Aorta (tissue), 5 donors: Measurements from ENCODE around the gene SDHAF4. TPM values are rescaled to one million over a fixed set of nuclear protein-coding genes. Genes with fewer than 3 reads are reported as not detected.

ENCODE experiments used
- ATAC-seq: fragments of 200-7000 bp; cut with Tn5 transposase; one replicate; pipeline ENCODE4 v1.9.1; 2022; ENCODE audit warnings: moderate library complexity; ENCODE audit not compliant: low FRiP score
- DNase-seq, 2 donors: peaks; one replicate each; pipeline ENCODE4 v3.0.0-alpha.2; 2020
- H3K27ac ChIP-seq, 2 donors: one replicate each; pipeline ENCODE4 v1.5.1; 2013; ENCODE audit warnings: low read length in 2 of 2, mild to moderate bottlenecking in 2 of 2, moderate library complexity in 2 of 2, control low read depth in 1 of 2, inconsistent platforms in 1 of 2, low read depth in 1 of 2
- H3K27me3 ChIP-seq, 2 donors: one replicate each; pipeline ENCODE4 v1.6.1; 2013; ENCODE audit warnings: control low read depth in 1 of 2, low read length in 1 of 2, mild to moderate bottlenecking in 1 of 2, moderate library complexity in 1 of 2; ENCODE audit not compliant: insufficient read depth in 2 of 2, control insufficient read depth in 1 of 2
- H3K36me3 ChIP-seq, 2 donors: one replicate each; pipeline ENCODE4 v1.6.1; 2013; ENCODE audit warnings: control low read depth in 1 of 2, low read length in 1 of 2, mild to moderate bottlenecking in 1 of 2; ENCODE audit not compliant: insufficient read depth in 2 of 2, control insufficient read depth in 1 of 2
- H3K4me1 ChIP-seq, 2 donors: one replicate each; pipeline ENCODE4 v1.6.1; 2013; ENCODE audit warnings: low read length in 2 of 2, control low read depth in 1 of 2, mild to moderate bottlenecking in 1 of 2, moderate library complexity in 1 of 2; ENCODE audit not compliant: insufficient read depth in 2 of 2, control insufficient read depth in 1 of 2
- H3K4me3 ChIP-seq, 2 donors: one replicate each; pipeline ENCODE4 v1.5.1; 2013; ENCODE audit warnings: low read length in 2 of 2, control low read depth in 1 of 2, mild to moderate bottlenecking in 1 of 2
- H3K9me3 ChIP-seq: one replicate; pipeline ENCODE4 v1.6.1; 2013; ENCODE audit warnings: mild to moderate bottlenecking, low read length; ENCODE audit not compliant: control insufficient read depth
- WGBS, 2 donors: extraction: QIAGEN DNeasy Blood & Tissue Kit; methylation state at CpG; one replicate each; pipeline ENCODE4 v1.1.7; 2013; 5-methylcytosine and 5-hydroxymethylcytosine counted together
- intact Hi-C, 2 donors: fragments of 100-400 bp; cut with DNase I; formaldehyde crosslinking; loops; one replicate each; pipeline versions ENCODE4 v1.14.2 to v1.15.0; 2022
- polyA plus RNA-seq, 2 donors: library from polyadenylated mRNA; stranded (reverse); fragments of 200-250 nt; gene quantifications; one replicate each; pipeline ENCODE4 v1.2.3, GENCODE V29; 2013
- total RNA-seq, 2 donors: library from RNA; stranded (reverse); fragmentation: NEBNext Ultra II Directional; extraction: Animal tissue kit (Norgen Biotek cat#: 25700); gene quantifications; one replicate each; pipeline ENCODE4 v1.2.1, GENCODE V29; 2021
- donor health status: healthy with polysubstance abuse.
- donor health status: Bipolar disorder and iron deficiency.
- donor health status: DM: no; HTN: no; CAD: no.
- donor health status: DM: no; HTN: no; CAD: no.
- donor health status: DM: yes; HTN: yes; CAD: no.

The SDHAF4 gene
- total and polyA plus RNA-seq, 4 donors, result 6.3 to 7.9 (median 6.7) TPM

DNA sequence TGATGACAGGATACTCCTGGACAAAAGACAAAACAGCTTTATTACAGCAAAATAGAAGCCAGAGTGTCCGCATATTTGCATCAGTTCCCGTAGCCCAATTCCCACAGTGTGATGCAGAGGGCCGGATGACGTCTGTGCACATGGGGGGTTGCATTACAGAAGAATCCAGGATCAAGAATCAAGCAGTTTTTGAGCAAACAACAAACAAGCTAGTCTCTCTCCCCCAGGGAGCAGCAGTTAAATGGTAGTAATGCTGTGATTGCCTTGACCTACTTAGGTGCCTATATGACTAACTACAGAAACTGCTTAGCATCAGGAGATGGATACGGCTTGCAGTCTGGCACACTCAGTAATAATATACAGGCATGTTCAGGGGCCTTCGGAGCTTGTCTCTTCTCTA, 3.2 kb upstream of the SDHAF4 start:
- Histone ChIP-seq H3K36me3 (no peaks in the 10 kb centered on the region), H3K9me3 (no peaks in the 10 kb centered on the region), H3K4me1 (no peaks in the 10 kb centered on the region), H3K4me3 (no peak overlapping the region), H3K27ac (no peak overlapping the region), H3K27me3 (no peaks in the 10 kb centered on the region)
- 47 to 57% methylated on average over 6 of the region's 6 CpGs for WGBS, 2 donors
- DNase-seq, result no peak
- ATAC-seq, result no peak
- intact Hi-C loops, result loop anchor here in 1 of 2 donors (10.0 kb wide), 1 partner anchor 149 kb away; the partner anchor contains the start of gene FAM135A

DNA sequence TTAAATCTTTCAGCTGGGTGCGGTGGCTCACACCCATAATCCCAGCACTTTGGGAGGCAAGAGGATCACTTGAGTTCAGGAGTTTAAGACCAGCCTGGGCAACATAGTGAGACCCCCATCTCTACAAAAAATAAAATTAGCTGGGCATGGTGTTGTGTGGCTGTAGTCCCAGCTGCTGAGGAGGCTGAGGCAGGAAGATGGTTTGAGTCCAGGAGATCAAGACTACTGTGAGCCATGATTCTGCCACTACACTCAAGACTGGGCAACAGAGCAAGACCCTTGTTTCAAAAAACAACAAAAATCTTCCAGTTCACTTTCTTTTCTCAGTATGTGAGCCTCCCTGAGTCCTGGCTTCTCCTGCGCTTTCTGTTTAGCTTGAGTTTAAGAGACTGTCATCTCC, 7.9 kb downstream of the SDHAF4 start:
- Histone ChIP-seq H3K9me3 (no peaks in the 10 kb centered on the region), H3K4me3 (no peak overlapping the region), H3K36me3 (no peaks in the 10 kb centered on the region), H3K27me3 (no peaks in the 10 kb centered on the region), H3K4me1 (no peaks in the 10 kb centered on the region), H3K27ac (no peak overlapping the region)
- intact Hi-C loops, result no loop called here
- DNase-seq, result no peak
- WGBS, 2 donors, result 96% methylated on average over 2 of the region's 2 CpGs
- no peak for ATAC-seq

DNA sequence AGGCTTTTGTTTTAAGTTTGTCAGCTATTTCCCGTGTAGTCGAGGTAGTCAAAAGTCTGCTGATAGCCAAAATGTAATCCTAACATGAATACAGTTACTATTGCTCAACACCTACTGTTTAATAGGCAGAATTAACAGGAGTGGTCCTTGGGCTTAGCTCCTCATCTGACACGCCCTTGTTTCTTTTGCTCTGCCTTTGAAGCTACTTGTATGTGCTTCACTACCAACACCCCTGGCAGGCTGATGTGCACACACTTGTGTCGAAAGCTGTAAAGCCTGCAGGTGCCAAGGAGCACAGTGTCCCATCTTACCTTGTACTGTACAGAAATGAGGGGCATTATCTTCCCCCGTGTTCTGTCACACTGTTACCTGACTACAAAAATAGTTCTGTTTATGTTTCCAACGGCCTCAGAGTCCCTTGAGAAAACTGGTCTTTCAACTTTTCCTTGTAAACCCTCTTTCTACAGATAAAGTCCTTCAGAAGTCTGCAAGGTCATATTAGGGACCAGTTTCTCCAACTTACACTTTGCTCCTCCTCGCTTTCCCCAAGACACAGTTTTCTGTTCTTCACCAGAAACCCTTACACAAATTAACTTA, 9.3 kb downstream of the SDHAF4 start:
- no peak overlapping the region for H3K4me3 ChIP-seq
- H3K4me1 ChIP-seq, result no peaks in the 10 kb centered on the region
- DNase-seq (no peak), ATAC-seq (no peak)
- peaks cover 0 to 2% of the 10 kb centered on the region in 2 donors for H3K36me3 ChIP-seq
- no peak overlapping the region for H3K27ac ChIP-seq
- H3K9me3 ChIP-seq, result no peaks in the 10 kb centered on the region
- H3K27me3 ChIP-seq, result no peaks in the 10 kb centered on the region
- WGBS, 2 donors, result 65% methylated on average over 7 of the region's 7 CpGs
- intact Hi-C loops, result no loop called here

DNA sequence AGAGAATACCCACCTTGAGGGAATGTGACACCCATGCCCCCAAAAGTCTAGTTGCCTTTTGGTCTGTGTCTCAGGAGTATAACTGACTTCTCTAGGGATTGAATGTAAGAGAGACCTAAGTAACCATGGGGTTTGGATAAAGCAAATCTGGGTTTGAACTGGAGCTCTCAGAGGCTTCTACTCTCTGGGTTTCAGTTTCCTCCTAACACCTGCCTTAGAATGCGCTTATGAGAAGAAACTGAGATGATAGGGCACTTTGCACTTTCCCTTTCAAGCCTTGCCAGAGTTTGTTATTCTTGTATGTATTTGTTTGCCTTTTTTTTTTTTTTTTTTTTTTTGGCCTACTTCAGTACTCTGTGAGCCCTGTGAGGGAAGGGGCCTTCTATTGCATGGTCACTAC, 19.4 kb downstream of the SDHAF4 start:
- peaks cover 0 to 6% of the 10 kb centered on the region in 2 donors for H3K36me3 ChIP-seq
- DNase-seq (no peak), ATAC-seq (no peak)
- H3K9me3 ChIP-seq, result no peaks in the 10 kb centered on the region
- peaks cover 0 to 1% of the 10 kb centered on the region in 2 donors for H3K4me1 ChIP-seq
- no peaks in the 10 kb centered on the region for H3K27me3 ChIP-seq
- H3K4me3 ChIP-seq, result no peak overlapping the region
- WGBS, 2 donors, result 94 to 98% methylated on average over 1 of the region's 1 CpG
- H3K27ac ChIP-seq, result no peak overlapping the region
- intact Hi-C loops, result no loop called here

DNA sequence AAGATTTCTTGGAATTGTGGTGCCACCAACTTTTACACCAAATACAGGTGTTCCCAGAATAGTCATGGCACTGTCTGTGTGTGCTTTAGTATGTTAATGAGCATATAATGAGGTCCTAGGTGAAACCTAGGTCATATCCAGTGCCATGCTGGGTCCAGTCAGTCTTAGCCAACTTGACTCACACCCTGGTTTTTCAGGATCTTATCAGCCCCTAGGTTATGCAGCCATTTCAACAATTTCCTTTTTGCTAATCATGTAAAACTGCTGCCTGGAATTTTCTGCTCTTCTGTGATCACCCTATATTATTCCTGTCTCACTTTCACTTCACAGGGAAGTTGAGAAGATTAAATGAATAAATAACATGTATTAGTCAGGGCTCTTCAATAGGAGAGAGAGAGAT, 23.7 kb downstream of the SDHAF4 start:
- Histone ChIP-seq H3K4me1 (peaks cover 0 to 1% of the 10 kb centered on the region in 2 donors), H3K4me3 (no peak overlapping the region), H3K36me3 (peaks cover 0 to 2% of the 10 kb centered on the region in 2 donors), H3K9me3 (no peaks in the 10 kb centered on the region), H3K27ac (no peak overlapping the region), H3K27me3 (no peaks in the 10 kb centered on the region)
- DNase-seq (no peak), ATAC-seq (no peak)
- intact Hi-C loops, result no loop called here

DNA sequence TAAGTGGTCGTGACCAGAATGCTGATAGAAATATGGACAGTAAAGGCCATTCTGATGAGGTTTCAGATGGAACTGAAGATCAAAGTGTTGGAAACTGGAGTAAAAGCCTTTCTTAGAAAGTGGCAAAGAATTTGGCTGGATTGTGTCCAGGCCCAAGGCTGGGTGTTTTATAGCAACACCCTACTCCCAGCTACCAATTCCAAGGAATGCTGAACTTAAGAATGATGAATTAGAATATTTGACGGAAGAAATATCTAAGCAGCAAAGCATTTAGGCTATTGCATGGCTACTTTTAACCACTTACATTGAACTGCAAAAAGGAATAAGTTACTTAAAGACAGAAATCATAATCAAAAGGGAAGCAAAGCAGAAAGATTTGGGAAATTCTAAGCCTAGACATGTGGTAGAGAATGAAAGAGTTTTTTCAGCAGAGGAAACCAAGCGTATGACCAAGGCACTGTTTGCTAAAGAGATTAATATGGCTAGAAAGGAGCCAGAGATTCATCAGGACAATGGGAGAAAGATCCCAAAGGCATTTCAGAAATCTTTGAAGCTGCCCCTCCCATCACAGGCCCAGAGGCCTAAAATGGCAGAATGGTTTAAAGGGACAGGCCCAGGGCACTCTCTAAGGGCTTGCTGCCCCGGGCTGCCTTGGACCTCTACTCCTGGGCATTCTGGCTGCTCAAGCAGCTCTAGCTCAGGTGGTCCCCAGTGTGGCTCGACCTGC, 25.8 kb downstream of the SDHAF4 start:
- Histone ChIP-seq H3K4me1 (no peaks in the 10 kb centered on the region), H3K27me3 (no peaks in the 10 kb centered on the region), H3K27ac (no peak overlapping the region), H3K36me3 (no peaks in the 10 kb centered on the region), H3K4me3 (no peak overlapping the region), H3K9me3 (no peaks in the 10 kb centered on the region)
- ATAC-seq (no peak), DNase-seq (no peak)
- intact Hi-C loops, result no loop called here
- 56 to 69% methylated on average over 5 of the region's 5 CpGs for WGBS, 2 donors

DNA sequence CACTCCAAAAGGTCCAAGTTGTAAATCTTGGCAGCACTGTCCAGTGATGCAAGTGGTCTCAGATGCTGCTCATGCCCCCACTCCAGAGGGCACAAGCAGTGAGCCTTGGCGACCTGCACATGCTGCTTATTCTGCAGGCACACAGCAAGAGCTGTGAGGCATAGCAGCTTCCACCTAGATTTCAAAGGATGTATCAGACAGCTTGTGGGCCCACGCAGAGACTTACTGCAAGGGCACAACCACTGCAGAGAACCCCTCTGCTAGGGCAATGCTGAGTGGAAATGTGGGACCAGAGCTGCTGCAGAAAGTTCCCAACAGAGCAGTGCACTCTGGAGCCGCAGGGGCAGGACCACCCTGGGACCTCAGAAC, 26.4 kb downstream of the SDHAF4 start:
- intact Hi-C loops, result no loop called here
- DNase-seq (no peak), ATAC-seq (no peak)
- Histone ChIP-seq H3K36me3 (no peaks in the 10 kb centered on the region), H3K27ac (no peak overlapping the region), H3K9me3 (no peaks in the 10 kb centered on the region), H3K4me3 (no peak overlapping the region), H3K27me3 (no peaks in the 10 kb centered on the region), H3K4me1 (no peaks in the 10 kb centered on the region)
- 94% methylated on average over 3 of the region's 3 CpGs for WGBS, 2 donors

DNA sequence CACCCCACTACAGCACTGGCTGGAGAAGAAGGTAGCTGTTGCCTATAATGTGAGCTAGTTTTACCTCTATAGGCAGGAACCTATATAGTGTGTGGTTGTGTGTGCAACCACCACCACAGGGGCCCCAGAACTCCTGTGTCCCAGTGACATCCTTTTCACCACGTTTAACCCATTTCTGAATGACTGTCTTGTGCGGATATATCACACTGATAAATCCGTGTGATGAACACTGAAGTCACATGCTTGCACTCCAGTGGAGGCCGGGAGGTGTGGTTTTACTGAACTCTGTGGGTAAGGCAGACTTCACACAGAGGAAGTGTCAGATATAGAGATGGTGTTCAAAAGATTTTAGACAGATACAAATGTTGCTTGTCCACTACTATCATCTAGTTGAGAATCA, 32.5 kb downstream of the SDHAF4 start:
- no peaks in the 10 kb centered on the region for H3K4me1 ChIP-seq
- ATAC-seq, result no peak
- no peaks in the 10 kb centered on the region for H3K27me3 ChIP-seq
- no peak for DNase-seq
- H3K9me3 ChIP-seq, result no peaks in the 10 kb centered on the region
- no peaks in the 10 kb centered on the region for H3K36me3 ChIP-seq
- no peak overlapping the region for H3K4me3 ChIP-seq
- no peak overlapping the region for H3K27ac ChIP-seq
- intact Hi-C loops, result no loop called here
- WGBS, 2 donors, result 79 to 83% methylated on average over 4 of the region's 4 CpGs

DNA sequence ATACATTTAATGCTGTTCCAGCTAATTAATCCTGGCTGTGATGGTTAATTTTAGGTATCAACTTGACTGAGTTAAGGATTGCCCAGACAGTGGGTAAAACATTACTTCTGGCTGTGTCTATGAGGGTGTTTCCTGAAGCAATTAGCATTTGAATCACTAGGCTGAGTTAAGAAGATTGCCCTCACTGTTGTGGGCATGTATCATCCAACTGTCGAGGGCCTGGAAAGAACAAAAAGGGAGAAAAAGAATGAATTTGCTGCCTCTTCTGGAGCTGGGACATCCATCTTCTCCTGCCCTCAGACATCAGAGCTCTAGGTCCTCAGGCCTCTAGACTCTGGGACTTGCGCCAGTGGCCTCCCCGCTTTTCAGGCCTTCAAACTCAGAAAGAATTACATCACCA, 34.3 kb downstream of the SDHAF4 start:
- Histone ChIP-seq H3K4me3 (no peak overlapping the region), H3K4me1 (no peaks in the 10 kb centered on the region), H3K27ac (no peak overlapping the region), H3K9me3 (no peaks in the 10 kb centered on the region), H3K36me3 (no peaks in the 10 kb centered on the region), H3K27me3 (no peaks in the 10 kb centered on the region)
- WGBS, 2 donors, result 53 to 57% methylated on average over 3 of the region's 3 CpGs
- intact Hi-C loops, result no loop called here
- DNase-seq, result no peak
- no peak for ATAC-seq
